PC-3 (cell line): ENCODE measurements around the gene CRB1. TPM values are rescaled to one million over a fixed set of nuclear protein-coding genes. Genes with fewer than 3 reads are reported as not detected.

ENCODE experiments used
- ATAC-seq: fragments of 200-7000 bp; cut with Tn5 transposase; 2 replicates; pipeline ENCODE4 v1.9.1; 2020; ENCODE audit warnings: mild to moderate bottlenecking, moderate library complexity
- BruUV-seq: library from RNA; stranded (reverse); fragments of 400-500 nt; replicated peaks from 2 replicates; lab custom pipeline; 2021; lab: Mats Ljungman, UMichigan
- CTCF ChIA-PET: fragments of 300-600 bp; sonication (Branson Sonifier 250); formaldehyde crosslinking; loops from one replicate; lab custom pipeline; 2022; ENCODE audit warnings: antibody characterized with exemption; lab: Charles Lee
- POLR2A ChIA-PET: fragments of 300-600 bp; sonication (Branson Sonifier 250); formaldehyde crosslinking; loops from one replicate; lab custom pipeline; 2022; ENCODE audit warnings: antibody characterized with exemption; ENCODE audit not compliant: unreplicated experiment; lab: Charles Lee
- DNase-seq: peaks from one replicate; pipeline ENCODE4 v3.0.0-alpha.2; 2015
- H2AFZ ChIP-seq: fragments of 300-600 bp; sonication (generic); 2 replicates; pipeline ENCODE4 v1.6.0; 2016; ENCODE audit warnings: antibody characterized with exemption, low read length
- H3F3A ChIP-seq: fragments of 300-600 bp; sonication (generic); one replicate; pipeline ENCODE4 v1.6.0; 2017; ENCODE audit warnings: antibody characterized with exemption, low read length, control low read depth, mild to moderate bottlenecking; ENCODE audit not compliant: unreplicated experiment
- H3K27ac ChIP-seq: fragments of 300-600 bp; sonication (generic); 2 replicates; pipeline ENCODE4 v1.5.1; 2016; ENCODE audit warnings: mild to moderate bottlenecking, low read length
- H3K27me3 ChIP-seq: fragments of 300-600 bp; sonication (generic); 2 replicates; pipeline ENCODE4 v1.6.1; 2016; ENCODE audit warnings: low read length, mixed read lengths
- H3K36me3 ChIP-seq: fragments of 300-600 bp; sonication (generic); 2 replicates; pipeline ENCODE4 v1.6.1; 2016; ENCODE audit warnings: low read depth, mixed run types, low read length, mixed read lengths
- H3K4me1 ChIP-seq: fragments of 300-600 bp; sonication (generic); 2 replicates; pipeline ENCODE4 v1.5.1; 2016; ENCODE audit warnings: low read length; ENCODE audit not compliant: insufficient read depth
- H3K4me2 ChIP-seq: fragments of 300-600 bp; sonication (generic); 2 replicates; pipeline ENCODE4 v1.6.0; 2016; ENCODE audit warnings: low read length
- H3K4me3 ChIP-seq: fragments of 300-600 bp; sonication (generic); 2 replicates; pipeline ENCODE4 v1.5.1; 2016; ENCODE audit warnings: mild to moderate bottlenecking, low read length, mixed read lengths
- H3K79me2 ChIP-seq: fragments of 300-600 bp; sonication (generic); 2 replicates; pipeline ENCODE4 v1.6.1; 2017; ENCODE audit warnings: low read length, mixed read lengths
- H3K9ac ChIP-seq: fragments of 300-600 bp; sonication (generic); 2 replicates; pipeline ENCODE4 v1.6.0; 2016; ENCODE audit warnings: mild to moderate bottlenecking, low read length
- H3K9me2 ChIP-seq: fragments of 300-600 bp; sonication (generic); replicated peaks from 2 replicates; pipeline ENCODE4 v1.6.1; 2016; ENCODE audit warnings: mixed run types, low read length, mixed read lengths
- H3K9me3 ChIP-seq: fragments of 300-600 bp; sonication (generic); 2 replicates; pipeline ENCODE4 v1.6.1; 2016; ENCODE audit warnings: low read length, mixed read lengths
- H4K20me1 ChIP-seq: fragments of 300-600 bp; sonication (generic); 2 replicates; pipeline ENCODE4 v1.6.1; 2016; ENCODE audit warnings: low read length, mixed read lengths
- EZH2 ChIP-seq: fragments of 300-600 bp; sonication (generic); IDR thresholded peaks from one replicate; pipeline ENCODE4 v1.6.1; 2017; ENCODE audit warnings: antibody characterized with exemption, mild to moderate bottlenecking, low read length; ENCODE audit not compliant: unreplicated experiment
- EZH2phosphoT487 ChIP-seq: fragments of 300-600 bp; sonication (generic); IDR thresholded peaks from 2 replicates; pipeline ENCODE4 v1.6.1; 2018; ENCODE audit warnings: mild to moderate bottlenecking, antibody characterized with exemption, low read length, borderline replicate concordance
- intact Hi-C: fragments of 100-400 bp; cut with micrococcal nuclease; formaldehyde crosslinking; loops from 2 replicates; pipeline ENCODE4 v1.9.0; 2023
- total RNA-seq: library from RNA; depleted of rRNA; stranded (reverse); fragments of >200 nt; gene quantifications from 2 replicates; pipeline ENCODE4 v1.2.3, GENCODE V29; 2014
- TF ChIP-seq, protein P1 (sequence below): fragments of 300-600 bp; sonication (generic); conservative IDR thresholded peaks from 2 replicates; pipeline ENCODE4 v1.5.1; 2017; ENCODE audit warnings: antibody characterized with exemption, low read depth, mild to moderate bottlenecking, low read length

Gene CRB1
- total RNA-seq, 1 experiment from 2014 or later: 0.07 TPM

DNA sequence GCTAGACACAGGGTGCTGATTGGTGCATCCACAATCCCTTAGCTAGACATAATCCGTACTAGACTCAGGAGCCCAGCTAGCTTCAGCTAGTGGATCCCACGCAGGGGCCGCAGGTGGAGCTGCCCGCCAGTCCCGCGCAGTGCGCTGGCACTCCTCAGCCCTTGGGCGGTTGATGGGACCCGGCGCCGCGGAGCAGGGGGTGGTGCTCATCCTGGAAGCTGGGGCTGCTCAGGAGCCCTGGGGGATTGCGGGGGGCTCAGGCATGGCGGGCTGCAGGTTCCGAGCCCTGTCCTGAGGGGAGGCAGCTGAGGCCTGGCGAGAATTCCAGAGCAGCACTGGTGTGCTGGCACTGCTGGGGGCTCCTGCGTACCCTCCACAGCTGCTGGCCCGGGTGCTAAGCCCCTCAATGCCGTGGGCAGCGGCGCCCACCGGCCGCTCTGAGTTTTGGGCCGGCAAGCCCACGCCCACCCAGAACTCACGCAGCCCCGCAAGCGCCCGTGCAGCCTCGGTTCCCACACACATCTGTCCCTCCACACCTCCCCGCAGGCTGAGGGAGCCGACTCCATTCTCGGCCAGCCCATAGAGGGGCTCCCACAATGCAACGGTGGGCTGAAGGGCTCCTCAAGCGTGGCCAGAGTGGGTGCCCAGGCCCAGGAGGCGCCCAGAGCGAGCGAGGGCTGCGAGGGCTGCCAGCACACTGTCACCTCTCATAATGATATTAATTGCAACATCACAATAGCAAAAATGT, 87.4 kb downstream of the CRB1 start:
- DNase-seq: no peak
- Histone ChIP-seq H3K27ac (no peak overlapping the region), H3K36me3 (no peaks in the 10 kb centered on the region), H3K9me2 (no peaks in the 10 kb centered on the region), H3K27me3 (no peaks in the 10 kb centered on the region), H3K4me3 (no peak overlapping the region), H4K20me1 (no peaks in the 10 kb centered on the region), H3K9me3 (no peaks in the 10 kb centered on the region), H3K79me2 (no peaks in the 10 kb centered on the region), H3K9ac (no peak overlapping the region), H3K4me1 (no peaks in the 10 kb centered on the region), H2AFZ (no peak overlapping the region), H3K4me2 (no peak overlapping the region), H3F3A (no peaks in the 10 kb centered on the region)
- BruUV-seq: no TSS peak
- CTCF ChIA-PET: interaction anchor here (1.9 kb wide), 1 partner anchor 131 kb away, joined by 6 read pairs; no protein-coding TSS in a partner anchor
- no peak for ATAC-seq
- POLR2A ChIA-PET: interaction anchor here (0.7 kb wide), 1 partner anchor 12 kb away, joined by 3 read pairs; no protein-coding TSS in a partner anchor
- intact Hi-C loops: no loop called here
- TF ChIP-seq, protein P1, sequence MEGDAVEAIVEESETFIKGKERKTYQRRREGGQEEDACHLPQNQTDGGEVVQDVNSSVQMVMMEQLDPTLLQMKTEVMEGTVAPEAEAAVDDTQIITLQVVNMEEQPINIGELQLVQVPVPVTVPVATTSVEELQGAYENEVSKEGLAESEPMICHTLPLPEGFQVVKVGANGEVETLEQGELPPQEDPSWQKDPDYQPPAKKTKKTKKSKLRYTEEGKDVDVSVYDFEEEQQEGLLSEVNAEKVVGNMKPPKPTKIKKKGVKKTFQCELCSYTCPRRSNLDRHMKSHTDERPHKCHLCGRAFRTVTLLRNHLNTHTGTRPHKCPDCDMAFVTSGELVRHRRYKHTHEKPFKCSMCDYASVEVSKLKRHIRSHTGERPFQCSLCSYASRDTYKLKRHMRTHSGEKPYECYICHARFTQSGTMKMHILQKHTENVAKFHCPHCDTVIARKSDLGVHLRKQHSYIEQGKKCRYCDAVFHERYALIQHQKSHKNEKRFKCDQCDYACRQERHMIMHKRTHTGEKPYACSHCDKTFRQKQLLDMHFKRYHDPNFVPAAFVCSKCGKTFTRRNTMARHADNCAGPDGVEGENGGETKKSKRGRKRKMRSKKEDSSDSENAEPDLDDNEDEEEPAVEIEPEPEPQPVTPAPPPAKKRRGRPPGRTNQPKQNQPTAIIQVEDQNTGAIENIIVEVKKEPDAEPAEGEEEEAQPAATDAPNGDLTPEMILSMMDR: no peak
- TF ChIP-seq EZH2phosphoT487 (no peak), EZH2 (no peak)

DNA sequence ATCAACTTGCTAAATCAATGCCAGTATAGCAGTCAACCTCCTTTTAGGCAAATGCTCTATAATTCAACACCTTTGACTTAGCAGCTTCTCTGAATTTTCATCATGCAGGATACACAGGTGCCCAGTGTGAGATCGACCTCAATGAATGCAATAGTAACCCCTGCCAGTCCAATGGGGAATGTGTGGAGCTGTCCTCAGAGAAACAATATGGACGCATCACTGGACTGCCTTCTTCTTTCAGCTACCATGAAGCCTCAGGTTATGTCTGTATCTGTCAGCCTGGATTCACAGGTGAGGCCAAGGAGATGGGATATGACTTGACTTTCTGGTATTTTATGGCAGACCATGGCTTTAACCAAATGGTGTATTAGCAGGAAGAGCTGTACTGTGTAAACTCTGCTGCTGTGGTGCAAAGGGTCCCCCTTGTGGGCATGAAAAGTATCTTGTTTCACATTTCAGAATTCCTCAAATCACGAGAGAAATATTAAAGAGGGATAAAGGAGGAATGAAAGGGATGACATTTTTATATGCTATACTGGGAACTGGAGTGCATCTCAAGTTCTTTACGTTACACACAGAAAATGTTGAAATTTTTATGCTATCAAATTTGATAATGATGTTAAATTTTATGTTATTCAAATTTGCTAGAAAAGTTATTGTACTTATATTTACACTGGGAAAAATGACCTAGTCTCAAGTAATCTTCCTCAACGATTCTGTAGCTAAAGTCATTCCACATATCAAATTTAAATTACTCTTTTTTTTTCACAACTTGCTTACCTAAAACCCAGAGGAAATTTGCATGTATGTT, 88.9 kb downstream of the CRB1 start:
- no peak overlapping the region for H3K4me2 ChIP-seq
- H4K20me1 ChIP-seq: no peaks in the 10 kb centered on the region
- CTCF ChIA-PET: interaction anchor here (0.8 to 1.9 kb wide), 3 partner anchors 30 to 177 kb away, joined by 4 to 6 read pairs (median 6); no protein-coding TSS in a partner anchor
- H3F3A ChIP-seq: no peaks in the 10 kb centered on the region
- intact Hi-C loops: no loop called here
- POLR2A ChIA-PET: no interaction called here
- H3K27me3 ChIP-seq: no peaks in the 10 kb centered on the region
- H2AFZ ChIP-seq: 0 out of 2 replicates have a peak overlapping the region, but pooled peaks have one; percentile 35
- no peak overlapping the region for H3K27ac ChIP-seq
- H3K4me1 ChIP-seq: no peaks in the 10 kb centered on the region
- TF ChIP-seq, protein P1: peak; percentile 75
- TF ChIP-seq EZH2: no peak
- no peak for TF ChIP-seq EZH2phosphoT487
- H3K9me2 ChIP-seq: no peaks in the 10 kb centered on the region
- peak; percentile 62 for DNase-seq
- no peak overlapping the region for H3K9ac ChIP-seq
- BruUV-seq: no TSS peak
- H3K79me2 ChIP-seq: no peaks in the 10 kb centered on the region
- no peaks in the 10 kb centered on the region for H3K36me3 ChIP-seq
- ATAC-seq: peak; percentile 74
- no peaks in the 10 kb centered on the region for H3K9me3 ChIP-seq
- no peak overlapping the region for H3K4me3 ChIP-seq
